ENCODE measurements around the gene KRTAP4-4.

DNA sequence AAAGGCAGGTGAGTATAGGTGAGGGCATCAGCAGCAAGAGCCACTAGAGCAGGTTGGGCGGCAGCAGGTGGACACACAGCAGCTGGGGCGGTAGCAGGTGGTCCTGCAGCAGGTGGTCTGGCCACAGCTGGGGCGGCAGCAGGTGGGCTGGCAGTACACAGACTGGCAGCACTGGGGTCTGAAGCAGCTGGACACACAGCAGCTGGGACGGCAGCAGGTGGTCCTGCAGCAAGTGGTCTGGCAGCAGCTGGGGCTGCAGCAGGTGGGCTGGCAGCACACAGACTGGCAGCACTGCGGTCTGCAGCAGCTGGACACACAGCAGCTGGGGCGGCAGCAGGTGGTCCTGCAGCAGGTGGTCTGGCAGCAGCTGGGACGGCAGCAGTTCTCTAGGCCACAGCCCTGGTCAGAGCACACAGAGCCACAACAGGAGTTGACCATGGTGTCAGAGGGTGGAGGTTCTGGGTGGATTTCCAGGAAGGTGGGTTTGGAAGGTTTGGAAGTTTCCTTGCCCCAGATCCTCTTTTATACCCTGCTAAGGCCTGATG is 17.3 kb upstream of the KRTAP4-4 start, which contains the start of gene KRTAP4-2:
- TF ChIP-seq POLR2A (IDR thresholded peaks at IDR 0.05) = no peak
- TF ChIP-seq, protein P1, sequence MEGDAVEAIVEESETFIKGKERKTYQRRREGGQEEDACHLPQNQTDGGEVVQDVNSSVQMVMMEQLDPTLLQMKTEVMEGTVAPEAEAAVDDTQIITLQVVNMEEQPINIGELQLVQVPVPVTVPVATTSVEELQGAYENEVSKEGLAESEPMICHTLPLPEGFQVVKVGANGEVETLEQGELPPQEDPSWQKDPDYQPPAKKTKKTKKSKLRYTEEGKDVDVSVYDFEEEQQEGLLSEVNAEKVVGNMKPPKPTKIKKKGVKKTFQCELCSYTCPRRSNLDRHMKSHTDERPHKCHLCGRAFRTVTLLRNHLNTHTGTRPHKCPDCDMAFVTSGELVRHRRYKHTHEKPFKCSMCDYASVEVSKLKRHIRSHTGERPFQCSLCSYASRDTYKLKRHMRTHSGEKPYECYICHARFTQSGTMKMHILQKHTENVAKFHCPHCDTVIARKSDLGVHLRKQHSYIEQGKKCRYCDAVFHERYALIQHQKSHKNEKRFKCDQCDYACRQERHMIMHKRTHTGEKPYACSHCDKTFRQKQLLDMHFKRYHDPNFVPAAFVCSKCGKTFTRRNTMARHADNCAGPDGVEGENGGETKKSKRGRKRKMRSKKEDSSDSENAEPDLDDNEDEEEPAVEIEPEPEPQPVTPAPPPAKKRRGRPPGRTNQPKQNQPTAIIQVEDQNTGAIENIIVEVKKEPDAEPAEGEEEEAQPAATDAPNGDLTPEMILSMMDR (IDR thresholded peaks at IDR 0.05) = no peak

Data from Peyer's patch (tissue), 4 donors.